Liver (tissue), 9 donors: ENCODE measurements around the gene NDUFA8. TPM values are rescaled to one million over a fixed set of nuclear protein-coding genes. Genes with fewer than 3 reads are reported as not detected.

Experiments
- DNase-seq: peaks from one replicate; pipeline ENCODE4 v3.0.0-alpha.2; 2017; ENCODE audit warnings: low spot score
- H3K27ac ChIP-seq, 2 donors: one replicate each; pipeline ENCODE4 v1.7.0; 2013; ENCODE audit warnings: inconsistent platforms in 2 of 2, low read length in 2 of 2, control low read depth in 1 of 2, low read depth in 1 of 2, mild to moderate bottlenecking in 1 of 2
- H3K27me3 ChIP-seq, 4 donors: one replicate each; pipeline versions ENCODE4 v1.6.1 to v1.7.0; 2013; ENCODE audit warnings: low read length in 3 of 4, inconsistent platforms in 1 of 4, mild to moderate bottlenecking in 1 of 4, moderate library complexity in 1 of 4; ENCODE audit not compliant: control insufficient read depth in 4 of 4, insufficient read depth in 4 of 4
- H3K36me3 ChIP-seq, 4 donors: one replicate each; pipeline versions ENCODE4 v1.6.1 to v1.7.0; 2013; ENCODE audit warnings: low read length in 3 of 4, mild to moderate bottlenecking in 3 of 4, low read depth in 1 of 4, moderate library complexity in 1 of 4; ENCODE audit not compliant: control insufficient read depth in 4 of 4, insufficient read depth in 3 of 4
- H3K4me1 ChIP-seq, 4 donors: one replicate each; pipeline versions ENCODE4 v1.6.1 to v1.7.0; 2013; ENCODE audit warnings: low read length in 3 of 4, mild to moderate bottlenecking in 3 of 4, moderate library complexity in 1 of 4; ENCODE audit not compliant: control insufficient read depth in 4 of 4, insufficient read depth in 4 of 4
- H3K4me3 ChIP-seq, 3 donors: one replicate each; pipeline versions ENCODE4 v1.6.1 to v1.7.0; 2013; ENCODE audit warnings: low read length in 3 of 3, control low read depth in 1 of 3, low read depth in 1 of 3, mild to moderate bottlenecking in 1 of 3
- H3K9ac ChIP-seq, 2 donors: one replicate each; pipeline ENCODE4 v1.7.0; 2013; ENCODE audit warnings: low read length in 2 of 2, mild to moderate bottlenecking in 2 of 2, moderate library complexity in 2 of 2, control low read depth in 1 of 2, low read depth in 1 of 2
- H3K9me3 ChIP-seq, 4 donors: one replicate each; pipeline versions ENCODE4 v1.6.1 to v1.7.0; 2013; ENCODE audit warnings: low read length in 3 of 4; ENCODE audit not compliant: control insufficient read depth in 4 of 4
- EGR1 ChIP-seq, 2 donors: IDR thresholded peaks; 2 replicates each; pipeline ENCODE4 v1.6.1; 2016 to 2018; ENCODE audit warnings: antibody characterized with exemption in 2 of 2, low read depth in 2 of 2
- GABPA ChIP-seq, 2 donors: IDR thresholded peaks in 1 of 2; conservative IDR thresholded peaks in 1 of 2; 2 replicates each; pipeline ENCODE4 v1.6.1; 2016; ENCODE audit warnings: antibody characterized with exemption in 2 of 2, mild to moderate bottlenecking in 1 of 2, moderate library complexity in 1 of 2
- HNF4A ChIP-seq, 2 donors: conservative IDR thresholded peaks; 2 replicates each; pipeline ENCODE4 v1.6.1; 2016; ENCODE audit warnings: antibody characterized with exemption in 2 of 2, mild to moderate bottlenecking in 2 of 2
- HNF4G ChIP-seq: IDR thresholded peaks from 2 replicates; pipeline ENCODE4 v1.6.1; 2016; ENCODE audit warnings: antibody characterized with exemption
- JUND ChIP-seq, 2 donors: IDR thresholded peaks; 2 replicates each; pipeline ENCODE4 v1.6.1; 2016; ENCODE audit warnings: antibody characterized with exemption in 2 of 2
- MAX ChIP-seq: IDR thresholded peaks from 2 replicates; pipeline ENCODE4 v1.6.1; 2016; ENCODE audit warnings: antibody characterized with exemption
- RAD21 ChIP-seq, 2 donors: IDR thresholded peaks; 2 replicates each; pipeline ENCODE4 v1.6.1; 2016; ENCODE audit warnings: antibody characterized with exemption in 2 of 2, mild to moderate bottlenecking in 2 of 2
- RXRA ChIP-seq, 2 donors: IDR thresholded peaks; 2 replicates each; pipeline ENCODE4 v1.6.1; 2017 to 2018; ENCODE audit warnings: antibody characterized with exemption in 2 of 2, mild to moderate bottlenecking in 1 of 2
- YY1 ChIP-seq: IDR thresholded peaks from 2 replicates; pipeline ENCODE4 v1.6.1; 2016; ENCODE audit warnings: antibody characterized with exemption, mild to moderate bottlenecking
- WGBS: extraction: QIAGEN DNeasy Blood & Tissue Kit; methylation state at CpG from one replicate; pipeline ENCODE4 v1.1.7; 2013; 5-methylcytosine and 5-hydroxymethylcytosine counted together
- polyA plus RNA-seq, 2 donors: library from polyadenylated mRNA; stranded (reverse) in 1 of 2; unstranded in 1 of 2; fragments of 200-250 nt in 1 of 2; fragments of >200 nt in 1 of 2; fragmentation: Nextera tagmentation in 1 of 2; extraction: Ambion mirVana in 1 of 2; gene quantifications; one replicate each; pipeline versions ENCODE4 v1.2.1 to v1.2.3, GENCODE V29; 2013 to 2015
- total RNA-seq, 2 donors: library from RNA; depleted of rRNA; stranded (reverse); fragments of >200 nt; gene quantifications; one replicate each; pipeline ENCODE4 v1.2.3, GENCODE V29; 2014
- TF ChIP-seq, protein P1 (sequence below): IDR thresholded peaks from 2 replicates; pipeline ENCODE4 v1.6.1; 2016; ENCODE audit warnings: antibody characterized with exemption
- TF ChIP-seq, protein P2 (sequence below): IDR thresholded peaks from 2 replicates; pipeline ENCODE4 v1.6.1; 2016; ENCODE audit warnings: antibody characterized with exemption
- TF ChIP-seq, protein P3 (sequence below): fragments of 150-350 bp; IDR thresholded peaks from 2 replicates; pipeline ENCODE4 v1.5.1; 2017; ENCODE audit warnings: improper control_type of control experiment, low read depth, low read length; ENCODE audit not compliant: missing input control
- donor health status: healthy.
- donor health status: healthy.
- donor health status: healthy.
- donor health status: healthy.
- donor health status: healthy.

NDUFA8 gene
- total and polyA plus RNA-seq, 4 donors, result 24.9 to 51.9 (median 38.8) TPM

DNA sequence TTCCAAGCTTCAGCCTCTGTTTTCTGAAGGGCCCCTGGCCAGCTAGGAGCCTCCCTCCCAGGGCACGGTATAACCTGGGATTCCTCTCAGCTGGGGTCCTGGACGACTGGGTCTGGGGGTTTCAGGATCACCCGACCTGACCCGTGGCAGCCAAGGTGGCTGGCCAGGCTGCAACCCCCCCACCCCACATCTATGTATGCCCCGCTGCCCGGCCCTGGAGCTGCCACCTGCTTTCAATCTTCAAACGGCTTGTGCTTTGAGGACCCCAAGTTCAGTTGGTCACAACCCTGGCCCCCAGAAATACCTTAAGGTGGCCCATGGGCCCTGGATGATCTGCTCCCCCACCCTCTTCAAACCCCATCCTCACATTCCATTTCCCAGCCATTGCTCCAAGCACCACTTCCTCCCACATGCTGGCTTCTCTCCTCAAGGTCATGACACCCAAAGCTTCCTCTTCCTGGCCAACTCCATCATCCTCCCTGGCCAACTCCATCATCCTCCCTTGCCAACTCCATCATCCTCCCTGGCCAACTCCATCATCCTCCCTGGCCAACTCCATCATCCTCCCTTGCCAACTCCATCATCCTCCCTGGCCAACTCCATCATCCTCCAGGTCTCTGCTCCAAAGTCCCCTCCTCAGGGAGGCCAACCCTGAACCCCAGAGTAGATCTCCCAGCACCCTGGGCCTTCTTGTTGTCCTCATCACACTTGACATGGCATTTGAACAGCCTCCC is 49.3 kb downstream of the NDUFA8 start (continued):
- TF ChIP-seq MAX (no peak), YY1 (no peak), EGR1 (IDR thresholded peaks at IDR 0.05; ENCODE audit: low read depth in 2 of 2) (no peak), HNF4G (no peak), RXRA (IDR thresholded peaks at IDR 0.05) (no peak), HNF4A (conservative IDR thresholded peaks at IDR 0.05) (no peak), RAD21 (IDR thresholded peaks at IDR 0.05) (no peak)
- TF ChIP-seq, protein P1, sequence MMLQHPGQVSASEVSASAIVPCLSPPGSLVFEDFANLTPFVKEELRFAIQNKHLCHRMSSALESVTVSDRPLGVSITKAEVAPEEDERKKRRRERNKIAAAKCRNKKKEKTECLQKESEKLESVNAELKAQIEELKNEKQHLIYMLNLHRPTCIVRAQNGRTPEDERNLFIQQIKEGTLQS, result no peak

GRCh38 chr9:122109035-122109813 is 50.4 kb downstream of the NDUFA8 start:
- Histone ChIP-seq H3K9ac (no peak overlapping the region), H3K4me3 (no peak overlapping the region), H3K27me3 (no peaks in the 10 kb centered on the region), H3K9me3 (peaks cover 0 to 2% (median 0%) of the 10 kb centered on the region in 4 donors), H3K27ac (no peak overlapping the region), H3K36me3 (no peaks in the 10 kb centered on the region), H3K4me1 (no peaks in the 10 kb centered on the region)
- TF ChIP-seq, protein P2, sequence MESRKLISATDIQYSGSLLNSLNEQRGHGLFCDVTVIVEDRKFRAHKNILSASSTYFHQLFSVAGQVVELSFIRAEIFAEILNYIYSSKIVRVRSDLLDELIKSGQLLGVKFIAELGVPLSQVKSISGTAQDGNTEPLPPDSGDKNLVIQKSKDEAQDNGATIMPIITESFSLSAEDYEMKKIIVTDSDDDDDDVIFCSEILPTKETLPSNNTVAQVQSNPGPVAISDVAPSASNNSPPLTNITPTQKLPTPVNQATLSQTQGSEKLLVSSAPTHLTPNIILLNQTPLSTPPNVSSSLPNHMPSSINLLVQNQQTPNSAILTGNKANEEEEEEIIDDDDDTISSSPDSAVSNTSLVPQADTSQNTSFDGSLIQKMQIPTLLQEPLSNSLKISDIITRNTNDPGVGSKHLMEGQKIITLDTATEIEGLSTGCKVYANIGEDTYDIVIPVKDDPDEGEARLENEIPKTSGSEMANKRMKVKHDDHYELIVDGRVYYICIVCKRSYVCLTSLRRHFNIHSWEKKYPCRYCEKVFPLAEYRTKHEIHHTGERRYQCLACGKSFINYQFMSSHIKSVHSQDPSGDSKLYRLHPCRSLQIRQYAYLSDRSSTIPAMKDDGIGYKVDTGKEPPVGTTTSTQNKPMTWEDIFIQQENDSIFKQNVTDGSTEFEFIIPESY, result no peak
- TF ChIP-seq HNF4A (conservative IDR thresholded peaks at IDR 0.05) (no peak), YY1 (no peak)
- TF ChIP-seq, protein P3, sequence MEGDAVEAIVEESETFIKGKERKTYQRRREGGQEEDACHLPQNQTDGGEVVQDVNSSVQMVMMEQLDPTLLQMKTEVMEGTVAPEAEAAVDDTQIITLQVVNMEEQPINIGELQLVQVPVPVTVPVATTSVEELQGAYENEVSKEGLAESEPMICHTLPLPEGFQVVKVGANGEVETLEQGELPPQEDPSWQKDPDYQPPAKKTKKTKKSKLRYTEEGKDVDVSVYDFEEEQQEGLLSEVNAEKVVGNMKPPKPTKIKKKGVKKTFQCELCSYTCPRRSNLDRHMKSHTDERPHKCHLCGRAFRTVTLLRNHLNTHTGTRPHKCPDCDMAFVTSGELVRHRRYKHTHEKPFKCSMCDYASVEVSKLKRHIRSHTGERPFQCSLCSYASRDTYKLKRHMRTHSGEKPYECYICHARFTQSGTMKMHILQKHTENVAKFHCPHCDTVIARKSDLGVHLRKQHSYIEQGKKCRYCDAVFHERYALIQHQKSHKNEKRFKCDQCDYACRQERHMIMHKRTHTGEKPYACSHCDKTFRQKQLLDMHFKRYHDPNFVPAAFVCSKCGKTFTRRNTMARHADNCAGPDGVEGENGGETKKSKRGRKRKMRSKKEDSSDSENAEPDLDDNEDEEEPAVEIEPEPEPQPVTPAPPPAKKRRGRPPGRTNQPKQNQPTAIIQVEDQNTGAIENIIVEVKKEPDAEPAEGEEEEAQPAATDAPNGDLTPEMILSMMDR, result no peak
- WGBS, result 92% methylated on average over 3 of the region's 3 CpGs
- no peak for DNase-seq

DNA sequence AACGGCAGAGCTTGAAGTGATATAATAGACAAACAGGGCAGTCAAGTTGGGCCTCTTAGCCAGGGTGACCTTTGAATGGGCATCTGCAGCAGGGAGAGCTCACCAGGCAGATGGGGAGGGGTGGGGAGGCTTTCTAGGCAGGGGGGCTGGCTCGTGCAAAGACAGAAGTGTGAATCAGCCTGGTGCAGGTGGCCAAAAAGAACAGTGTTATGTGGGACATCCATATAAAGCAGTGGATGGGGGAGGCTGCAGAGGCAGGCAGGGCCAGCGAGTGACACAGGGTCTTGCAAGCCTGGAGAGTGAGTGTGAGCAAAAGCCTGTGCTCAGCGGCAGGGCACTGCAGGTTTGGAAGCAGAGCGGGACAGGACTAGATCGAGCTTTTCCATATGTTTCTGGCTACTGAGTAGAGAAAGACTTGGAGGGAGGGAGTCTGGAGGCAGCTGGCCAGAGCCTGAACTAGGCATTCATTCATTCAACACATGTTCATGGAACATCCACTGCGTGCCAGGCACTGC is 52.2 kb downstream of the NDUFA8 start:
- TF ChIP-seq, protein P1, result no peak
- TF ChIP-seq, protein P2, result no peak
- TF ChIP-seq MAX (no peak), RAD21 (IDR thresholded peaks at IDR 0.05) (no peak), JUND (IDR thresholded peaks at IDR 0.05) (no peak), GABPA (IDR thresholded peaks at IDR 0.05 in 1 of 2, conservative IDR thresholded peaks at IDR 0.05 in 1 of 2) (no peak)
- no peak overlapping the region for H3K4me3 ChIP-seq
- H3K9ac ChIP-seq, result no peak overlapping the region
- WGBS, result 76% methylated on average over 7 of the region's 7 CpGs
- H3K9me3 ChIP-seq, result peaks cover 0 to 7% (median 0%) of the 10 kb centered on the region in 4 donors
- no peak for DNase-seq
- H3K27ac ChIP-seq, result no peak overlapping the region
- no peaks in the 10 kb centered on the region for H3K4me1 ChIP-seq
- no peaks in the 10 kb centered on the region for H3K27me3 ChIP-seq
- H3K36me3 ChIP-seq, result no peaks in the 10 kb centered on the region
